HG02970 (cell line): Measurements from ENCODE around the gene TMEM259.
A peak's percentile ranks its signal among the peaks of the same experiment; 100 is the strongest.
"Not testable (repeated sequence)": the region's sequence is repeated elsewhere in the genome, so short reads cannot be mapped to it uniquely, and the experiment has no call there.

Source experiments
- ATAC-seq: cut with Tn5 transposase; IDR thresholded peaks from one replicate; pipeline ENCODE4 v1.9.1; 2021; ENCODE audit warnings: mild to moderate bottlenecking, moderate library complexity, moderate number of reproducible peaks; ENCODE audit not compliant: unreplicated experiment, low FRiP score

The TMEM259 gene

GRCh38 chr19:1040476-1041271 lies 19.8 kb upstream of the TMEM259 start:
- peak; percentile 36 for ATAC-seq

GRCh38 chr19:1039646-1040475 lies 18.9 kb upstream of the TMEM259 start, which contains the start of gene ABCA7:
ABCA7 (plus strand) TSS chr19:1040107; CDS start chr19:1041362, 1,255 bp downstream.
- peak; percentile 75 for ATAC-seq

GRCh38 chr19:1038978-1039645 lies 18.2 kb upstream of the TMEM259 start:
- ATAC-seq, result no peak

- ATAC-seq, result peak; percentile 0
Observed at GRCh38 chr19:1037621-1038064, 16.7 kb upstream of the TMEM259 start.

GRCh38 chr19:1035998-1036621 lies 15.2 kb upstream of the TMEM259 start:
- ATAC-seq, result no peak

GRCh38 chr19:1032264-1032867 lies 11.4 kb upstream of the TMEM259 start:
- no peak for ATAC-seq

- no peak for ATAC-seq
Observed at GRCh38 chr19:1028062-1028926, 7.4 kb upstream of the TMEM259 start.

- no peak for ATAC-seq
Observed at GRCh38 chr19:1027650-1028061, 6.7 kb upstream of the TMEM259 start.

GRCh38 chr19:1026783-1027649 lies 6.1 kb upstream of the TMEM259 start:
- no peak for ATAC-seq

GRCh38 chr19:1025960-1026782 lies 5.2 kb upstream of the TMEM259 start, which contains the start of gene CNN2:
CNN2 (plus strand) TSS chr19:1026608; CDS start chr19:1026662, 54 bp downstream.
- peak; percentile 48 for ATAC-seq

GRCh38 chr19:1025080-1025479 lies 4.2 kb upstream of the TMEM259 start:
- ATAC-seq, result not testable (repeated sequence)

- ATAC-seq, result not testable (repeated sequence)
Observed at GRCh38 chr19:1023883-1024188, 2.9 kb upstream of the TMEM259 start.

GRCh38 chr19:1019980-1020867 lies 699 bp downstream of the TMEM259 start:
- no peak for ATAC-seq

GRCh38 chr19:1019616-1019961 lies 1.3 kb downstream of the TMEM259 start:
- ATAC-seq, result no peak

- ATAC-seq, result no peak
Observed at GRCh38 chr19:1018932-1019615, 1.8 kb downstream of the TMEM259 start.

GRCh38 chr19:1018393-1018792 lies 2.5 kb downstream of the TMEM259 start:
- ATAC-seq, result no peak
